ENCODE measurements around the gene LIG1. TPM values are rescaled to one million over a fixed set of nuclear protein-coding genes. Genes with fewer than 3 reads are reported as not detected.

The LIG1 gene
- total RNA-seq, 1 experiment from 2014 or later, result 41.3 TPM

DNA sequence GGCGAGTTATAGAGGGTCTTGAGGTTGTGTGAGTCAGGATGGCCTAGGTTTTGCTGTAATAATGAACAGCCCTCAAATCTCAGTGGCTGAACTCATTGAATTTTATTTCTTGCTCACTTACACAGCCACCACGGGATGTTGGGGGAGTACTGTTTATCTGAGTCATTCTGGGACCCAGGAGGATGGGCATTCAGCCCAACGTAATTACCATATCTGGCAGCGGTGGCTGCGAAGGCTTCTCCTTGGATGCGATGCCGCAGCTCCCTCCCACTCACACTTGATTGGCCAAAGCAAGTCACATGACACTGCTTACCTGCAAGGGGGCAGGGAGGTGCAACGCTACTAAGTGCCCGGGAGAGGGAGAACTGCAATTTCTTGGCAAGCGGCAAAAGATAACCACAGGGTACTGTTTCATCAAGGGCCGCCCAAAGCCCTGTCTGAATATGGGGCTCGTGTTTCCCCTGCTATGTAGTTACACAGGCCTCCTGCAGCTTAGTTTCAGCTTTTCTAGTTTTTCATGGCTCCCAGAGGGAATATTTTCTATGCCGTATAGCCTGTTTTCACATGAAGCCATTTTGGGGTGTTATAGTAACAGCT, 20.2 kb upstream of the LIG1 start:
- ATAC-seq (peak; percentile 66), DNase-seq (ENCODE audit: low read depth, low spot score) (no peak)
- H3K27ac ChIP-seq (ENCODE audit: low read length), result no peak overlapping the region
- CTCF ChIA-PET, result no interaction called here
- POLR2A ChIA-PET, result interaction anchor here (0.6 kb wide), 1 partner anchor 76 kb away, joined by 4 read pairs; no protein-coding TSS in a partner anchor
- H3K27me3 ChIP-seq (ENCODE audit: control insufficient read depth, insufficient read depth, low read length), result no peaks in the 10 kb centered on the region
- H3K9me3 ChIP-seq (ENCODE audit: control insufficient read depth, insufficient read depth, low read depth, low read length), result no peaks in the 10 kb centered on the region
- 0 out of 2 replicates have a peak, but pooled peaks cover 2% of the 10 kb centered on the region for H3K4me1 ChIP-seq (ENCODE audit: control insufficient read depth, insufficient read depth, low read length)
- BruUV-seq (replicated peaks), result no TSS peak
- in situ Hi-C loops (cut with HindIII; ENCODE audit: low pct_unique_long_range_greater_than_20kb, low sequenced_read_pairs), result no loop called here
- H3K4me3 ChIP-seq (ENCODE audit: low read depth in 2 of 2, low read length in 2 of 2), result no peak overlapping the region
- no peaks in the 10 kb centered on the region for H3K36me3 ChIP-seq (ENCODE audit: control insufficient read depth, insufficient read depth, low read length)
- TF ChIP-seq TCF7L2 (IDR thresholded peaks at IDR 0.05; ENCODE audit: low read depth, low read length), result no peak
- TF ChIP-seq, protein P1, sequence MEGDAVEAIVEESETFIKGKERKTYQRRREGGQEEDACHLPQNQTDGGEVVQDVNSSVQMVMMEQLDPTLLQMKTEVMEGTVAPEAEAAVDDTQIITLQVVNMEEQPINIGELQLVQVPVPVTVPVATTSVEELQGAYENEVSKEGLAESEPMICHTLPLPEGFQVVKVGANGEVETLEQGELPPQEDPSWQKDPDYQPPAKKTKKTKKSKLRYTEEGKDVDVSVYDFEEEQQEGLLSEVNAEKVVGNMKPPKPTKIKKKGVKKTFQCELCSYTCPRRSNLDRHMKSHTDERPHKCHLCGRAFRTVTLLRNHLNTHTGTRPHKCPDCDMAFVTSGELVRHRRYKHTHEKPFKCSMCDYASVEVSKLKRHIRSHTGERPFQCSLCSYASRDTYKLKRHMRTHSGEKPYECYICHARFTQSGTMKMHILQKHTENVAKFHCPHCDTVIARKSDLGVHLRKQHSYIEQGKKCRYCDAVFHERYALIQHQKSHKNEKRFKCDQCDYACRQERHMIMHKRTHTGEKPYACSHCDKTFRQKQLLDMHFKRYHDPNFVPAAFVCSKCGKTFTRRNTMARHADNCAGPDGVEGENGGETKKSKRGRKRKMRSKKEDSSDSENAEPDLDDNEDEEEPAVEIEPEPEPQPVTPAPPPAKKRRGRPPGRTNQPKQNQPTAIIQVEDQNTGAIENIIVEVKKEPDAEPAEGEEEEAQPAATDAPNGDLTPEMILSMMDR (IDR thresholded peaks at IDR 0.05), result peak; percentile 26; the same call in 1 of the 2 replicates
- intact Hi-C loops (cut with micrococcal nuclease; ENCODE audit: unreplicated experiment), result no loop called here

DNA sequence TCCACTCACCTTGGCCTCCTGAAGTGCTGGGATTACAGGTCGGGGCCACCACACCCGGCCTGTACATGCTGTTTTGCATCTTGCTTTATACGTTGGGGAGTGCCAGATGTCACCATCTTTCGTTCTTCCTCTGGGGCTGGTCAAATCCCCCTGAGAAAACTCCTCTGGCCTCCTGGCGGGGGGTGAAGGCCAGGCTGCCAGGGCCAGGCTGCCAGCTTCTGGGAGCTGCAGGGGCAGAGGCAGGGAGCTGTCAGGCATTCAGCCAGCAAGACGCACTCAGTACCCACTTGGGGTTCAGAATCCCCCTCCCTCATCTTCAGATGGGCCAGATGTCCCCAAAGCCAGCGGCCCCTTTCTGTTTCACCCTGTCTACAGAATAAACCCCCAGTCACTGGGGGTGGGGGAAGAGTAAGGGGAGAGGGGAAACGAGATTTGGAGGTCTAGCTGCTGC, 16.4 kb upstream of the LIG1 start:
- no peak overlapping the region for H3K27ac ChIP-seq (ENCODE audit: low read length)
- no TSS peak for BruUV-seq (replicated peaks)
- H3K4me3 ChIP-seq (ENCODE audit: low read depth in 2 of 2, low read length in 2 of 2), result no peak overlapping the region
- in situ Hi-C loops (cut with HindIII; ENCODE audit: low pct_unique_long_range_greater_than_20kb, low sequenced_read_pairs) (no loop called here), intact Hi-C loops (cut with micrococcal nuclease; ENCODE audit: unreplicated experiment) (no loop called here)
- H3K9me3 ChIP-seq (ENCODE audit: control insufficient read depth, insufficient read depth, low read depth, low read length), result no peaks in the 10 kb centered on the region
- ChIA-PET CTCF (no interaction called here), POLR2A (no interaction called here)
- H3K4me1 ChIP-seq (ENCODE audit: control insufficient read depth, insufficient read depth, low read length), result 0 out of 2 replicates have a peak, but pooled peaks cover 2% of the 10 kb centered on the region
- no peaks in the 10 kb centered on the region for H3K36me3 ChIP-seq (ENCODE audit: control insufficient read depth, insufficient read depth, low read length)
- H3K27me3 ChIP-seq (ENCODE audit: control insufficient read depth, insufficient read depth, low read length), result no peaks in the 10 kb centered on the region
- ATAC-seq (no peak), DNase-seq (ENCODE audit: low read depth, low spot score) (no peak)
- no peak for TF ChIP-seq POLR2AphosphoS5 (IDR thresholded peaks at IDR 0.05; ENCODE audit: low read depth, low read length)
- TF ChIP-seq, protein P1 (IDR thresholded peaks at IDR 0.05), result no peak
- TF ChIP-seq, protein P2, sequence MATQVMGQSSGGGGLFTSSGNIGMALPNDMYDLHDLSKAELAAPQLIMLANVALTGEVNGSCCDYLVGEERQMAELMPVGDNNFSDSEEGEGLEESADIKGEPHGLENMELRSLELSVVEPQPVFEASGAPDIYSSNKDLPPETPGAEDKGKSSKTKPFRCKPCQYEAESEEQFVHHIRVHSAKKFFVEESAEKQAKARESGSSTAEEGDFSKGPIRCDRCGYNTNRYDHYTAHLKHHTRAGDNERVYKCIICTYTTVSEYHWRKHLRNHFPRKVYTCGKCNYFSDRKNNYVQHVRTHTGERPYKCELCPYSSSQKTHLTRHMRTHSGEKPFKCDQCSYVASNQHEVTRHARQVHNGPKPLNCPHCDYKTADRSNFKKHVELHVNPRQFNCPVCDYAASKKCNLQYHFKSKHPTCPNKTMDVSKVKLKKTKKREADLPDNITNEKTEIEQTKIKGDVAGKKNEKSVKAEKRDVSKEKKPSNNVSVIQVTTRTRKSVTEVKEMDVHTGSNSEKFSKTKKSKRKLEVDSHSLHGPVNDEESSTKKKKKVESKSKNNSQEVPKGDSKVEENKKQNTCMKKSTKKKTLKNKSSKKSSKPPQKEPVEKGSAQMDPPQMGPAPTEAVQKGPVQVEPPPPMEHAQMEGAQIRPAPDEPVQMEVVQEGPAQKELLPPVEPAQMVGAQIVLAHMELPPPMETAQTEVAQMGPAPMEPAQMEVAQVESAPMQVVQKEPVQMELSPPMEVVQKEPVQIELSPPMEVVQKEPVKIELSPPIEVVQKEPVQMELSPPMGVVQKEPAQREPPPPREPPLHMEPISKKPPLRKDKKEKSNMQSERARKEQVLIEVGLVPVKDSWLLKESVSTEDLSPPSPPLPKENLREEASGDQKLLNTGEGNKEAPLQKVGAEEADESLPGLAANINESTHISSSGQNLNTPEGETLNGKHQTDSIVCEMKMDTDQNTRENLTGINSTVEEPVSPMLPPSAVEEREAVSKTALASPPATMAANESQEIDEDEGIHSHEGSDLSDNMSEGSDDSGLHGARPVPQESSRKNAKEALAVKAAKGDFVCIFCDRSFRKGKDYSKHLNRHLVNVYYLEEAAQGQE (IDR thresholded peaks at IDR 0.05; ENCODE audit: insufficient read depth in 1 of 2, low read depth in 2 of 2, low read length in 1 of 2), result no peak
- TF ChIP-seq SIN3A (IDR thresholded peaks at IDR 0.05; ENCODE audit: borderline replicate concordance, insufficient read depth, low read depth, low read length), result no peak
- no peak for TF ChIP-seq TCF7L2 (IDR thresholded peaks at IDR 0.05; ENCODE audit: low read depth, low read length)

Measured in Panc1 (cell line).